Fibroblast of lung (primary cell): Measurements from ENCODE around the gene KRTAP5-3. TPM values are rescaled to one million over a fixed set of nuclear protein-coding genes. Genes with fewer than 3 reads are reported as not detected.

Experiments
- DNase-seq, 2 donors: peaks; one replicate each; pipeline versions ENCODE4 v3.0.0 to v3.0.0-alpha.2; 2010; ENCODE audit warnings: low read depth in 2 of 2
- H2AFZ ChIP-seq: 2 replicates; pipeline ENCODE4 v1.5.1; 2012; ENCODE audit warnings: low read length, control low read depth, inconsistent platforms
- H3K27ac ChIP-seq: 2 replicates; pipeline ENCODE4 v1.5.1; 2011; ENCODE audit warnings: low read length, control low read depth; ENCODE audit not compliant: insufficient read depth
- H3K27me3 ChIP-seq: 2 replicates; pipeline ENCODE4 v1.5.1; 2011; ENCODE audit warnings: mild to moderate bottlenecking, low read length; ENCODE audit not compliant: control insufficient read depth, insufficient read depth
- H3K36me3 ChIP-seq: 2 replicates; pipeline ENCODE4 v1.5.1; 2011; ENCODE audit warnings: low read length; ENCODE audit not compliant: control insufficient read depth, insufficient read depth
- H3K4me1 ChIP-seq: 2 replicates; pipeline ENCODE4 v1.5.1; 2011; ENCODE audit warnings: low read length; ENCODE audit not compliant: control insufficient read depth, insufficient read depth; ENCODE audit errors: extremely low read depth
- H3K4me2 ChIP-seq: 2 replicates; pipeline ENCODE4 v1.5.1; 2011; ENCODE audit warnings: low read length, control low read depth; ENCODE audit not compliant: insufficient read depth; ENCODE audit errors: extremely low read depth
- H3K4me3 ChIP-seq, 4 experiments: fragments of 200-600 bp in 1 of 4; sonication (generic) in 1 of 4; replicated peaks in 1 of 4; 2 replicates each; pipeline ENCODE4 v1.5.1; 2011 to 2016; ENCODE audit warnings: low read length in 4 of 4, low read depth in 3 of 4, mild to moderate bottlenecking in 3 of 4, control low read depth in 2 of 4, inconsistent platforms in 1 of 4, mixed read lengths in 1 of 4; ENCODE audit not compliant: insufficient read depth in 1 of 4; ENCODE audit errors: control extremely low read depth in 1 of 4
- H3K79me2 ChIP-seq: 2 replicates; pipeline ENCODE4 v1.5.1; 2012; ENCODE audit warnings: mild to moderate bottlenecking, low read length, inconsistent platforms; ENCODE audit not compliant: control insufficient read depth, insufficient read depth
- H3K9ac ChIP-seq: 2 replicates; pipeline ENCODE4 v1.5.1; 2011; ENCODE audit warnings: mild to moderate bottlenecking, low read length, control low read depth; ENCODE audit not compliant: insufficient read depth
- H3K9me3 ChIP-seq: 2 replicates; pipeline ENCODE4 v1.5.1; 2012; ENCODE audit warnings: low read depth, low read length; ENCODE audit not compliant: control insufficient read depth, insufficient read depth
- H4K20me1 ChIP-seq: 2 replicates; pipeline ENCODE4 v1.5.1; 2011; ENCODE audit warnings: low read length; ENCODE audit not compliant: control insufficient read depth, insufficient read depth; ENCODE audit errors: extremely low read depth
- EZH2 ChIP-seq: IDR thresholded peaks from 2 replicates; pipeline ENCODE4 v1.5.1; 2012; ENCODE audit warnings: low read length, control low read depth, mild to moderate bottlenecking; ENCODE audit errors: missing control alignments
- polyA plus RNA-seq, 2 donors: library from polyadenylated mRNA; depleted of rRNA in 1 of 2; stranded (reverse) in 1 of 2; unstranded in 1 of 2; fragments of >200 nt; gene quantifications; 2 replicates each; pipeline ENCODE4 v1.2.1, GENCODE V29; 2011 to 2012; ENCODE audit warnings: missing spikeins in 1 of 2
- total RNA-seq: library from RNA; depleted of rRNA; stranded (reverse); fragments of >200 nt; gene quantifications from 2 replicates; pipeline ENCODE4 v1.2.1, GENCODE V29; 2014
- TF ChIP-seq, protein P1 (sequence below), 2 donors: IDR thresholded peaks in 1 of 2; conservative IDR thresholded peaks in 1 of 2; 1 replicate in 1 of 2; 2 replicates in 1 of 2; pipeline ENCODE4 v1.5.1; 2011 to 2012; ENCODE audit warnings: low read length in 2 of 2, control low read depth in 1 of 2, inconsistent platforms in 1 of 2, low read depth in 1 of 2, mild to moderate bottlenecking in 1 of 2

KRTAP5-3 gene
- total and polyA plus RNA-seq, 2 donors (not counting 1 experiment from before 2014, with no cell fraction given) = not detected

DNA sequence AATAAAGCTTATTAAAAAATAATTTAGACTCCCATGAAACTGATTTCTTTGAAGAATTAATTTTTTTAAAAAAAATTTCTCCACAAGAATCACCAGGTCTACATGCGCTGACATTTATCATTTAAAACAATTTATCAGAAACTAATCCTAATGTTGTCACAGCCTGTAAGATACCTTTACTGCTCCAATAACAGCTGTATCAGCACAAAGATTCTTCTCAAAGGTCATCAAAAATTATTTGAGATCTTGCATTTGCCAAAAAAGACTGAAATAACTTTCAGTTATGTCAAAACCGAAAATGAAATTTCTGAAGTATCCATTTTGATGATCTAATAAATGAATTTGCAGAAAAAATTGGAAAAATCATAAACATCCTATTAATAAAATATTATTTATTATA lies 29.4 kb upstream of the KRTAP5-3 start:
- no peaks in the 10 kb centered on the region for H3K9me3 ChIP-seq
- no peak overlapping the region for H3K4me2 ChIP-seq
- peaks cover 6% of the 10 kb centered on the region for H3K27me3 ChIP-seq
- no peak overlapping the region for H3K4me3 ChIP-seq
- TF ChIP-seq, protein P1, sequence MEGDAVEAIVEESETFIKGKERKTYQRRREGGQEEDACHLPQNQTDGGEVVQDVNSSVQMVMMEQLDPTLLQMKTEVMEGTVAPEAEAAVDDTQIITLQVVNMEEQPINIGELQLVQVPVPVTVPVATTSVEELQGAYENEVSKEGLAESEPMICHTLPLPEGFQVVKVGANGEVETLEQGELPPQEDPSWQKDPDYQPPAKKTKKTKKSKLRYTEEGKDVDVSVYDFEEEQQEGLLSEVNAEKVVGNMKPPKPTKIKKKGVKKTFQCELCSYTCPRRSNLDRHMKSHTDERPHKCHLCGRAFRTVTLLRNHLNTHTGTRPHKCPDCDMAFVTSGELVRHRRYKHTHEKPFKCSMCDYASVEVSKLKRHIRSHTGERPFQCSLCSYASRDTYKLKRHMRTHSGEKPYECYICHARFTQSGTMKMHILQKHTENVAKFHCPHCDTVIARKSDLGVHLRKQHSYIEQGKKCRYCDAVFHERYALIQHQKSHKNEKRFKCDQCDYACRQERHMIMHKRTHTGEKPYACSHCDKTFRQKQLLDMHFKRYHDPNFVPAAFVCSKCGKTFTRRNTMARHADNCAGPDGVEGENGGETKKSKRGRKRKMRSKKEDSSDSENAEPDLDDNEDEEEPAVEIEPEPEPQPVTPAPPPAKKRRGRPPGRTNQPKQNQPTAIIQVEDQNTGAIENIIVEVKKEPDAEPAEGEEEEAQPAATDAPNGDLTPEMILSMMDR (conservative IDR thresholded peaks at IDR 0.05 in 1 of 2, IDR thresholded peaks at IDR 0.05 in 1 of 2; ENCODE audit: low read depth in 1 of 2, low read length in 2 of 2) = no peak
- TF ChIP-seq EZH2 = no peak
- no peaks in the 10 kb centered on the region for H3K4me1 ChIP-seq
- DNase-seq = no peak
- no peak overlapping the region for H2AFZ ChIP-seq
- H3K27ac ChIP-seq = no peak overlapping the region
- no peak overlapping the region for H3K9ac ChIP-seq
- H3K79me2 ChIP-seq = no peaks in the 10 kb centered on the region
- H4K20me1 ChIP-seq = no peaks in the 10 kb centered on the region
- no peaks in the 10 kb centered on the region for H3K36me3 ChIP-seq

DNA sequence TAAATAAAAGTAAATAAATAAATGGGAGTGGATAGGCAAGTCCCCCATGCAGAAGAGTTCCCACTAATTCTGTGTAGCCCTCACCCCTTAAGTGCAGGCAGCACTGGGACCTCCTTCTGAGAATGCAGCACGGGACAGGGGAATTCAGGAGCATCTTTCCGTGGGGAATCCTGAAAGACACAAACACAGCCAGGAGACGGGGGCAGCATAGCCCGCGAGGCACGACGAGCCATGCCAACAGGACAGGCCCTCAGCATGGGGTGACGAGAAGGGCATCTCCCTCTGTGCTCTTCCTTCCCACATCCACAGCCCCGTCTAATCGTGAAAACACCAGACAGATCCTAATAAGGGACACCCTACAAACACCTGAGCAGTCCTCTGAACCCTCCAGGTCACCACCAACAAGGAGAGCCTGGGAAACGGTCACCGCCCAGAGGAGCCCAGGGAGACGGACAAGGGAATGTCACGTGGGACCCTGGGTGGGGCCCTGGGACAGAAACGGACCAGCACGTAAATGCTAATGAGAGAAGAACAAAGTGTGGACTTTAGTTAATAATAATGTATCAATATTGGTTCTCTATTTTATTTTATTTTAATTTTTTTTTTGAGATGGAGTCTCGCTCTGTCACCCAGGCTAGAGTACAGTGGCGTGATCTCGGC lies 28.2 kb upstream of the KRTAP5-3 start:
- Histone ChIP-seq H3K27ac (no peak overlapping the region), H3K4me2 (no peak overlapping the region), H3K9me3 (no peaks in the 10 kb centered on the region), H3K4me1 (no peaks in the 10 kb centered on the region), H4K20me1 (no peaks in the 10 kb centered on the region), H3K9ac (no peak overlapping the region), H3K27me3 (peaks cover 6% of the 10 kb centered on the region), H3K4me3 (no peak overlapping the region), H3K36me3 (no peaks in the 10 kb centered on the region), H2AFZ (no peak overlapping the region), H3K79me2 (no peaks in the 10 kb centered on the region)
- DNase-seq = no peak
- no peak for TF ChIP-seq EZH2
- TF ChIP-seq, protein P1 (conservative IDR thresholded peaks at IDR 0.05 in 1 of 2, IDR thresholded peaks at IDR 0.05 in 1 of 2; ENCODE audit: low read depth in 1 of 2, low read length in 2 of 2) = no peak

DNA sequence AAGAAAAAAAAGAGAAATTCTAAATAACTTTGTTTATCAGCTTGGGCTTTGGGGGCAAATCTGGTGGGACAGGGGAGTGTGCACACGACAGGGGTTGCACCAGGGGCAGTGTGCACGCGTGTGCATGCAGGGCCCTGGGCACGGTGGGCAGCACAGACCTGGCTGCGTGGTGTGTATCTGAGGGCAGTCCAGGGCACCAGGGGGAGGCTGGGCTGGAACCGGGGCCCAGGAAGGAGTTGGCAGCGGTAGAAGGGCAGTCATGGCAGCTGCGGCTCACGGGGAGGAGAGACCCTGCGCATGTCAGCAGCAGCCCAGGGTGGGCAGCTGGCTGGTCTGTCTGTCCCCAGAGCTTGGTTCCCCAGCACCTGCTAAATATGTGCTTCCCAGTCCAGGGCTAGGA lies 25.6 kb upstream of the KRTAP5-3 start:
- TF ChIP-seq, protein P1 (conservative IDR thresholded peaks at IDR 0.05 in 1 of 2, IDR thresholded peaks at IDR 0.05 in 1 of 2; ENCODE audit: low read depth in 1 of 2, low read length in 2 of 2) = no peak
- TF ChIP-seq EZH2 = no peak
- Histone ChIP-seq H3K79me2 (no peaks in the 10 kb centered on the region), H3K36me3 (no peaks in the 10 kb centered on the region), H3K9ac (no peak overlapping the region), H3K27me3 (peaks cover 2% of the 10 kb centered on the region), H3K4me1 (no peaks in the 10 kb centered on the region), H3K4me2 (no peak overlapping the region), H2AFZ (no peak overlapping the region), H3K27ac (no peak overlapping the region), H4K20me1 (no peaks in the 10 kb centered on the region), H3K9me3 (no peaks in the 10 kb centered on the region), H3K4me3 (no peak overlapping the region)
- no peak for DNase-seq
